ENCODE measurements around the gene NACAD.

DNA sequence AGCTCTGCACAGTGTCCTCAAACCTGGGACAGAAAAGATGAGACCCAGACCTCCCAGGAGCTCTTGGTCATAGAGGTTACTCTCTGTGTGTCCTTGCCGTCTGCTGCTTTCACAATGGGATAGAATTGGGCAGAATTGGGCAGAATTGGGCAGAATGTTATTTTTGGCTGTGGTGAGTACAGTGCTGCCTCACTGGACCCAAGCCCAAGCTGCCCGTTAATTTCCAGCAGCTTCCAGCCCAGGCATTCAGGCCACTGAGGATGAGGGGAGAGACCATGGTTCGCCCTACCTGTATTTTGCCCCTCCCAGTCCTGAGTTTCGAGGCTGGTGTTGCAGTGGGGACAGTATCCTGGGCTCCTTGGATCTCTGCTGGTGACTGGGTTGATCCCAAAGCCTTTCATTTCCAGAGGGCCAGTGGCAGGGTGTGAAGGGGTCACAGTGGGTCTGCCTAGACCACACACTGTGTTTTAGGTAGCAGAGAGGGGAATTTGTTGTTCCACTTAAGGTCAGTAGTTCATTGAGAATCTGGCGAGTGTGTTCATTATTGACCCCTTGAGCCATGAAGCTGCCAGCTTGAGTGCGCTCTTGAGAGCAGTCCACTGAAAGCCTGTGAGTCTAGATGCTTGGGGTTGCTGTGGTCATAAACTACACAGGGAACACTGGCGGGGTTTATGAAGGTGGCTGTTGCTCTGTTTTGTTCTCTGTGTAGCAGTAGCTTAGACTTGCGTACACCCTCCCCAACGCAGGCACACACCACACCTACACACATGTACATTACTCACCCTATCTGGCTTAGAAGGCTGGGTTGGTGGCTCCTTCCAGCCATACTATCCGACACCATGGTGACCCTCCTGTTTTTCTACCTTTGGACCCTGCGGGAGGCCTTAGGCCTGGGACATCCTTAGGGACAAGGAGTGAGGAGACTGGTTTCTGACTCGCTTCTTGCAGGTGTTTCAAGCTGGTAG lies 23.5 kb downstream of the NACAD start:
- TF ChIP-seq POLR2A (IDR thresholded peaks at IDR 0.05): no peak
- TF ChIP-seq, protein P1, sequence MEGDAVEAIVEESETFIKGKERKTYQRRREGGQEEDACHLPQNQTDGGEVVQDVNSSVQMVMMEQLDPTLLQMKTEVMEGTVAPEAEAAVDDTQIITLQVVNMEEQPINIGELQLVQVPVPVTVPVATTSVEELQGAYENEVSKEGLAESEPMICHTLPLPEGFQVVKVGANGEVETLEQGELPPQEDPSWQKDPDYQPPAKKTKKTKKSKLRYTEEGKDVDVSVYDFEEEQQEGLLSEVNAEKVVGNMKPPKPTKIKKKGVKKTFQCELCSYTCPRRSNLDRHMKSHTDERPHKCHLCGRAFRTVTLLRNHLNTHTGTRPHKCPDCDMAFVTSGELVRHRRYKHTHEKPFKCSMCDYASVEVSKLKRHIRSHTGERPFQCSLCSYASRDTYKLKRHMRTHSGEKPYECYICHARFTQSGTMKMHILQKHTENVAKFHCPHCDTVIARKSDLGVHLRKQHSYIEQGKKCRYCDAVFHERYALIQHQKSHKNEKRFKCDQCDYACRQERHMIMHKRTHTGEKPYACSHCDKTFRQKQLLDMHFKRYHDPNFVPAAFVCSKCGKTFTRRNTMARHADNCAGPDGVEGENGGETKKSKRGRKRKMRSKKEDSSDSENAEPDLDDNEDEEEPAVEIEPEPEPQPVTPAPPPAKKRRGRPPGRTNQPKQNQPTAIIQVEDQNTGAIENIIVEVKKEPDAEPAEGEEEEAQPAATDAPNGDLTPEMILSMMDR (IDR thresholded peaks at IDR 0.05): no peak
